G401.6 (cell line): Measurements from ENCODE around the gene WASF2.
"Not testable (repeated sequence)": the region's sequence is repeated elsewhere in the genome, so short reads cannot be mapped to it uniquely, and the experiment has no call there.

Source experiments
- FAIRE-seq: peaks from 2 replicates; lab custom pipeline; 2012; peaks lifted over from hg19 to GRCh38; lab: Jason Lieb, UNC

WASF2 gene

GRCh38 chr1:27451343-27451742 is 38.6 kb downstream of the WASF2 start:
- no peak for FAIRE-seq

- FAIRE-seq: no peak
Observed at GRCh38 chr1:27448982-27449381, 41.0 kb downstream of the WASF2 start.

- no peak for FAIRE-seq
Observed at GRCh38 chr1:27447883-27448282, 42.1 kb downstream of the WASF2 start.

- no peak for FAIRE-seq
Observed at GRCh38 chr1:27447399-27447798, 42.6 kb downstream of the WASF2 start.

GRCh38 chr1:27446496-27447020 is 43.4 kb downstream of the WASF2 start:
- FAIRE-seq: no peak

GRCh38 chr1:27445177-27445936 is 44.6 kb downstream of the WASF2 start:
- FAIRE-seq: peak; percentile 21

- no peak for FAIRE-seq
Observed at GRCh38 chr1:27444632-27445031, 45.3 kb downstream of the WASF2 start.

- no peak for FAIRE-seq
Observed at GRCh38 chr1:27439150-27439549, 50.8 kb downstream of the WASF2 start.

- no peak for FAIRE-seq
Observed at GRCh38 chr1:27438621-27439061, 51.3 kb downstream of the WASF2 start.

GRCh38 chr1:27436204-27437159 is 53.5 kb downstream of the WASF2 start:
- no peak for FAIRE-seq

GRCh38 chr1:27435566-27436203 is 54.3 kb downstream of the WASF2 start:
- no peak for FAIRE-seq

- no peak for FAIRE-seq
Observed at GRCh38 chr1:27433706-27434105, 56.3 kb downstream of the WASF2 start.

- not testable (repeated sequence) for FAIRE-seq
Observed at GRCh38 chr1:27432725-27433124, 57.2 kb downstream of the WASF2 start.

- FAIRE-seq: no peak
Observed at GRCh38 chr1:27431601-27431940, 58.4 kb downstream of the WASF2 start.

GRCh38 chr1:27430903-27431600 is 58.9 kb downstream of the WASF2 start:
- no peak for FAIRE-seq

GRCh38 chr1:27429029-27429425 is 60.9 kb downstream of the WASF2 start:
- no peak for FAIRE-seq

- no peak for FAIRE-seq
Observed at GRCh38 chr1:27428316-27429028, 61.5 kb downstream of the WASF2 start.

GRCh38 chr1:27427816-27428315 is 62.1 kb downstream of the WASF2 start:
- FAIRE-seq: no peak

GRCh38 chr1:27427329-27427728 is 62.6 kb downstream of the WASF2 start:
- no peak for FAIRE-seq

- no peak for FAIRE-seq
Observed at GRCh38 chr1:27423709-27424108, 66.3 kb downstream of the WASF2 start.
